T-helper 1 cell treated with Interleukin-12 subunit alpha and Interleukin-12 subunit beta and Interleukin-4 antibody, amounts not matched to agents 30 μg/mL and 1 μg/mL, for 36 hours (primary cell): ENCODE measurements around the gene CACNA1C.
"Not testable (repeated sequence)": the region's sequence is repeated elsewhere in the genome, so short reads cannot be mapped to it uniquely, and the experiment has no call there.

Experiments used
- H3K27ac Mint-ChIP-seq: one replicate; pipeline ENCODE4 v1.8.0; 2021; ENCODE audit warnings: mild to moderate bottlenecking, mixed read lengths
- H3K27me3 Mint-ChIP-seq: one replicate; pipeline ENCODE4 v1.8.0; 2021; ENCODE audit warnings: low read depth, mixed read lengths
- H3K36me3 Mint-ChIP-seq: one replicate; pipeline ENCODE4 v1.8.0; 2021; ENCODE audit warnings: low read depth, mixed read lengths
- H3K4me1 Mint-ChIP-seq: one replicate; pipeline ENCODE4 v1.8.0; 2021; ENCODE audit warnings: low read depth, mixed read lengths
- H3K4me3 Mint-ChIP-seq: one replicate; pipeline ENCODE4 v1.8.0; 2021; ENCODE audit warnings: mild to moderate bottlenecking, moderate library complexity, mixed read lengths
- H3K9me3 Mint-ChIP-seq: one replicate; pipeline ENCODE4 v1.8.0; 2021; ENCODE audit warnings: mixed read lengths

Gene CACNA1C

GRCh38 chr12:2120982-2121758 lies 68.4 kb downstream of the CACNA1C start:
- Mint-ChIP-seq H3K27ac (no peak overlapping the region), H3K4me3 (no peak overlapping the region), H3K4me1 (no peaks in the 10 kb centered on the region), H3K36me3 (no peaks in the 10 kb centered on the region), H3K27me3 (no peaks in the 10 kb centered on the region), H3K9me3 (no peaks in the 10 kb centered on the region)

DNA sequence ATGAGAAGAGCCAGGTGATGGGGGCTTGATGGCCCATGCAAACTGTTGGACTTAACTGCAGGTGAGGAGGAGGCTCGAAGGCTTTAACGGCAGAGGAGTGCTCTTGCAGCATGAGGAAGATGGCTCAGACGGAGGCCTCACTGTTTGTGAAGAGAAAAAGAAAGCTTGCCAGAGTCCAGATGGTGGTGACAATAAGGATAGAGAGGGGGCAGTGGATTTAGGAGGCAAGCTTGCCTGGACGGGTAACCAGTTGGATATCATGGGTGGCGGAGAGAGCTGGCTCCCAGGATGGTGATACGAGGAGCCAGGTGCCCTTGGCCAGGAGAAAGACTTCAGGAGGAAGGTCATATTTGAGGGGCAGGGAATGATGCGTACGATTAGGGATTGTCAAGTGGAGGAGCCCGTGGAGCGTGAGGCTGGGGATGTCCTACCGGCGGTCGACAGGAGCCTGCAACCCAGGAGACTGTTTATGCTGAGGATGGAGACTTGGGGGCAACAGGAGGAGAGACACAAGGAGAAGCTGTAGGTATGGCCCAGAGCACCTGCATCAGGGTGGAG lies 71.8 kb downstream of the CACNA1C start:
- H3K27ac Mint-ChIP-seq, result no peak overlapping the region

GRCh38 chr12:2125651-2126522 lies 73.1 kb downstream of the CACNA1C start:
- Mint-ChIP-seq H3K36me3 (no peaks in the 10 kb centered on the region), H3K27ac (no peak overlapping the region), H3K4me3 (no peak overlapping the region), H3K27me3 (no peaks in the 10 kb centered on the region), H3K4me1 (no peaks in the 10 kb centered on the region), H3K9me3 (no peaks in the 10 kb centered on the region)

More for the DNA sequence above, 71.8 kb downstream of the CACNA1C start:
- H3K9me3 Mint-ChIP-seq, result no peaks in the 10 kb centered on the region
- H3K27me3 Mint-ChIP-seq, result no peaks in the 10 kb centered on the region
- H3K4me3 Mint-ChIP-seq, result no peak overlapping the region
- no peaks in the 10 kb centered on the region for H3K36me3 Mint-ChIP-seq
- no peaks in the 10 kb centered on the region for H3K4me1 Mint-ChIP-seq

GRCh38 chr12:2126676-2127406 lies 74.1 kb downstream of the CACNA1C start:
- Mint-ChIP-seq H3K36me3 (no peaks in the 10 kb centered on the region), H3K4me1 (no peaks in the 10 kb centered on the region), H3K27ac (no peak overlapping the region), H3K27me3 (no peaks in the 10 kb centered on the region), H3K9me3 (no peaks in the 10 kb centered on the region), H3K4me3 (no peak overlapping the region)

- H3K4me1 Mint-ChIP-seq, result no peaks in the 10 kb centered on the region
- no peaks in the 10 kb centered on the region for H3K36me3 Mint-ChIP-seq
- no peak overlapping the region for H3K27ac Mint-ChIP-seq
- H3K9me3 Mint-ChIP-seq, result no peaks in the 10 kb centered on the region
- H3K27me3 Mint-ChIP-seq, result no peaks in the 10 kb centered on the region
- no peak overlapping the region for H3K4me3 Mint-ChIP-seq
These were observed 76.3 kb downstream of the CACNA1C start for GRCh38 chr12:2129076-2129475.

DNA sequence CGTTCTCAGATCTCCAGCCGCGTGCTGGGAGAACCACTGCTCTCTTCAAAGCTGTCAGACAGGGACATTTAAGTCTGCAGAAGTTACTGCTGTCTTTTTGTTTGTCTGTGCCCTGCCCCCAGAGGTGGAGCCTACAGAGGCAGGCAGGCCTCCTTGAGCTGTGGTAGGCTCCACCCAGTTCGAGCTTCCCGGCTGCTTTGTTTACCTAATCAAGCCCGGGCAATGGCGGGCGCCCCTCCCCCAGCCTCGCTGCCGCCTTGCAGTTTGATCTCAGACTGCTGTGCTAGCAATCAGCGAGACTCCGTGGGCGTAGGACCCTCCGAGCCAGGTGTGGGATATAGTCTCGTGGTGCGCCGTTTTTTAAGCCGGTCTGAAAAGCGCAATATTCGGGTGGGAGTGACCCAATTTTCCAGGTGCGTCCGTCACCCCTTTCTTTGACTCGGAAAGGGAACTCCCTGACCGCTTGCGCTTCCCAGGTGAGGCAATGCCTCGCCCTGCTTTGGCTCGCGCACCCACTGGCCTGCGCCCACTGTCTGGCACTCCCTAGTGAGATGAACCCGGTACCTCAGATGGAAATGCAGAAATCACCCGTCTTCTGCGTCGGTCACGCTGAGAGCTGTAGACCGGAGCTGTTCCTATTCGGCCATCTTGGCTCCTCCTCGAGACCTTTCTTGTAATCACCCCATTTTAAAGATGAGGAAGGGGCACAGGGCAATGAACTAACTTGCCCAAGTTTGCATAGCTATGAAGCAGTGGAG lies 83.1 kb downstream of the CACNA1C start:
- not testable (repeated sequence) for H3K4me3 Mint-ChIP-seq, H3K27ac Mint-ChIP-seq, H3K9me3 Mint-ChIP-seq, H3K36me3 Mint-ChIP-seq, H3K4me1 Mint-ChIP-seq, H3K27me3 Mint-ChIP-seq

DNA sequence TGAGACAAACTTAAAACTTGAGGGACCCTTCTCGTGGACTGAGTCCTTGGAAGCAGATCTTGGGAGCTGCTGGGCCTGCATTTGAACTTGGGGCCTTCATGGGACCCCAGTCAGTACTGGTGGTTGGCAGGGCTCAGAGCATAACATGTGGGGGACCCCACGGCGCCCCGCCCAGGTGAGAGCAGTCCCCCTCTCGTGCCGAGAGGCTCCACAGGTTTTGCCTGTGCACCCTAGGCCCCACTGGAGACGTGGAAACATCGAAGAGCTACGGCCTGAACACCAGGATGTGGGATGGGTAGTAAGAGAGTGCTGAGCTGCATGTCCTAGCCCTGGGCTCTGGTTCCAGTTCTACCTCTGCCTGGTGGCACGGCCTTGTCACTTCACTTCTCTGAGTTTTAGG lies 84.1 kb downstream of the CACNA1C start:
- Mint-ChIP-seq H3K36me3 (no peaks in the 10 kb centered on the region), H3K27me3 (no peaks in the 10 kb centered on the region), H3K4me1 (no peaks in the 10 kb centered on the region), H3K27ac (no peak overlapping the region), H3K9me3 (no peaks in the 10 kb centered on the region), H3K4me3 (no peak overlapping the region)

DNA sequence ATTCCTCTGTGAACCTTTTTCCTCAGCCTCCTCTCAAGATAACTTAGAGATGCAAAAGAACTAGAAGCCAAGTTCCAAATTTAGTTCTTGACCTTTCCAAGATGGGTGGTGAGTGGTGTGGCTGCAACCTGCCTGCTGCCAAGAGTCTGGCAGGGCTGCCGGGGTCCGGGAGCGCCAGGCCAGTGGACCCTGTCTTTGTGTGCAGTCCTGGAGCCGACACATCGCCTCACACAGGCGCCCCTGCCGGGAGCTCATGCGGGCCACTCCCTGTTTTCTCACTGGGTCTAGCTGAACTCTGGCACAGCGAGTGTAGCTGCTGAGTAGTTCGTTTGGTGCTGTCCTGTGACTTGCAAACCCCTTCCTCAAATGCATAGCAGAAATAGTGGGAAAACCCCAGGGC lies 84.9 kb downstream of the CACNA1C start:
- Mint-ChIP-seq H3K4me1 (no peaks in the 10 kb centered on the region), H3K27ac (no peak overlapping the region), H3K9me3 (no peaks in the 10 kb centered on the region), H3K27me3 (no peaks in the 10 kb centered on the region), H3K4me3 (no peak overlapping the region), H3K36me3 (no peaks in the 10 kb centered on the region)

DNA sequence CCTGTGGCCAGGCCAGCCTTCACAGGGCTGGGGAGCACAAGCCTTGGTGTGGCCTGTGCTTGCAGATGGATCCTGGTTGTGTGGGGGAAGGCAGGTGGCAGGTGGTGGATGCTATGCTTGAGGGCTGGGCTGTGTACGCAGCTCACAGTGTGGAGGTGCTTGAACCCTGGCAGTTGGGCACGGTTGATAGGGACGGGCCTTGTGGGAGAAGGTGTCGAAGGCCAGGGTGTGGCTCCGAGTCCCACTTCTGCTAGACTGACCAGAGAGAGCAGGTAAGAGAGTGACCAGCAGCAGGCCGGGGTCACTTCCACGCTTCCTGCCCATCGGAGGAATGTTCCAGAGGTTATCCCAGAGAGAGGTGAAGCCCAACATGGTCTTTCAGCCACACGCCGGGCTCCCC lies 85.5 kb downstream of the CACNA1C start:
- H3K27me3 Mint-ChIP-seq, result no peaks in the 10 kb centered on the region
- no peak overlapping the region for H3K27ac Mint-ChIP-seq
- H3K4me1 Mint-ChIP-seq, result no peaks in the 10 kb centered on the region
- no peak overlapping the region for H3K4me3 Mint-ChIP-seq
- H3K36me3 Mint-ChIP-seq, result no peaks in the 10 kb centered on the region
- no peaks in the 10 kb centered on the region for H3K9me3 Mint-ChIP-seq

- Mint-ChIP-seq H3K27ac (no peak overlapping the region), H3K27me3 (no peaks in the 10 kb centered on the region), H3K9me3 (no peaks in the 10 kb centered on the region), H3K4me1 (no peaks in the 10 kb centered on the region), H3K4me3 (no peak overlapping the region), H3K36me3 (no peaks in the 10 kb centered on the region)
These were observed 86.1 kb downstream of the CACNA1C start for GRCh38 chr12:2138871-2139308.

DNA sequence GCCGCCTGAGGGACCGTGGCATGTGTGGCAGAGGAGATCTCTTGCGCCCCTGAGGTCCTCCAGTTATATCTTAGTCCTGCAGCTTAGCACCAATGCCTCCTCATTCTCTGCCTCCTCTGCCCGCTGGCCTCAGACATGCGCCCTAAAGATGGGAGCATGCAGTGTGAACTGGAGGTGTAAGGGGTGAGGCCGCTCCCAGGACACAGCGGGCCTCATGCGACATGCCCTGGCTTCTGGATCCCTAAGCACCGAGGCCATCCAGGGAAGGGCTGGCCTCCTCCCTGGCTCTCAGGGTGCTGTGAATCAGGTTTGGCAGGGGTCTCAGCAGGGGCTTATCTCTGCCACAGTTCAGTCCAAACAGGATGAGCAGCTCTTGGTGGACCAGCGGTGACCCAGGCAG lies 86.9 kb downstream of the CACNA1C start:
- H3K36me3 Mint-ChIP-seq, result no peaks in the 10 kb centered on the region
- H3K4me3 Mint-ChIP-seq, result no peak overlapping the region
- H3K4me1 Mint-ChIP-seq, result no peaks in the 10 kb centered on the region
- no peak overlapping the region for H3K27ac Mint-ChIP-seq
- no peaks in the 10 kb centered on the region for H3K27me3 Mint-ChIP-seq
- no peaks in the 10 kb centered on the region for H3K9me3 Mint-ChIP-seq

DNA sequence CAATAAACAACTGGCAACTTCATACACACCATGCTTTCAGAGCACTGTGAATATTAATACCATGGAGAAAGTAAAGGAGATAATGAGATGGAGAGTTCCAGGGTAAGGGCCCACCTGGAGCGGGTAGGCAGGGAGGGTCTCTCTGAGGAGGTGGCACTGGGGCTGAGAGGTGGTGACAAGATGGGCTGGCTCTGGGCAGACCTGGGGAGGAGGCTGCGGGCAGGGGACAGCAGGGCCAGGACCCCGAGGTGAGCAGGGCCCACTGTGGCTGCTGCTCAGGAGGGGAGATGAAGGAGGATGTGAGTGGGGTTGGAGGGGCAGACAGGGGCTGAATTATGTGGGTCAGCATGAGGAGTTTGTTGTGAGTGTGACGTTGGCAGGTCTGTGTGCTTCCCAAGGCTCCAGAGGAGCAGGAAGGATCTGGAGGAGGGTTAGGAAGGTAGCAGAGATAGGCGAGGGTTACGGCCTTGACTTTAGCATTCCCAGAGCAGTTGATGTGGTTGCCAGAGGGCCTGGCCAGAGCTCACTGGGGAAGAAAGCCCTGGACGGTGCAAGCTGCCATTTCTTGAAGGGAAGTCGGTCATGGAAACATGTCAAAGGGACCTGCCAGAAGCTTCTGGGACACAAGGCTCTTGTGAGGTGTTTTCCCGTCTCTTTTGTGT lies 88.2 kb downstream of the CACNA1C start:
- no peak overlapping the region for H3K4me3 Mint-ChIP-seq
- no peaks in the 10 kb centered on the region for H3K4me1 Mint-ChIP-seq
- no peaks in the 10 kb centered on the region for H3K36me3 Mint-ChIP-seq
- H3K27ac Mint-ChIP-seq, result no peak overlapping the region
- H3K27me3 Mint-ChIP-seq, result no peaks in the 10 kb centered on the region
- H3K9me3 Mint-ChIP-seq, result no peaks in the 10 kb centered on the region

DNA sequence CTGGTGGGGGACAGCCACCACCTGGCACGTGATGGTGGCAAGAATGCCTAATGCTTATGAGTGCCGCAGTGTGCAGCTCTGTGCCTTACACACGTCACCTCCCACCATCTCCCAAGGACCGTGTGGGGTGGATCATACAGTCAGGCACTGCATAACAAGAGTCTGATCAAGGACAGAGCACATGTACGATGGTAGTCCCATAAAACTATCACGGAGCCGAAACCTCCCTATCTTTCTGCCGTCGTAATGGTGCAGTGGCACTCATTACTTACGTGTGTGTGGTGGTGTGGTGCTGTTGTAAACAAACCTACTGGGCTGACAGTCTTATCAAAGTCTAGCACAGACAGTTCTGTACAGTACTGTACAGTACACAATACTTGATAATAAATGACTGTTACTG lies 89.3 kb downstream of the CACNA1C start:
- Mint-ChIP-seq H3K4me1 (no peaks in the 10 kb centered on the region), H3K27me3 (peaks cover 2% of the 10 kb centered on the region)

More for the DNA sequence above, 89.3 kb downstream of the CACNA1C start:
- H3K4me3 Mint-ChIP-seq, result no peak overlapping the region
- no peak overlapping the region for H3K27ac Mint-ChIP-seq
- H3K36me3 Mint-ChIP-seq, result no peaks in the 10 kb centered on the region
- H3K9me3 Mint-ChIP-seq, result no peaks in the 10 kb centered on the region
